Kidney epithelial cell (primary cell): ENCODE data around the gene EXTL1. TPM values are rescaled to one million over a fixed set of nuclear protein-coding genes. Genes with fewer than 3 reads are reported as not detected.

Experiments
- DNase-seq: peaks from one replicate; pipeline ENCODE4 v3.0.0-alpha.2; 2010; ENCODE audit warnings: low read depth
- H3K27me3 ChIP-seq: 2 replicates; pipeline ENCODE4 v1.6.0; 2011; ENCODE audit warnings: low read length; ENCODE audit not compliant: control insufficient read depth, insufficient read depth
- H3K36me3 ChIP-seq: 2 replicates; pipeline ENCODE4 v1.5.1; 2011; ENCODE audit warnings: low read length; ENCODE audit not compliant: control insufficient read depth, insufficient read depth
- H3K4me3 ChIP-seq: 2 replicates; pipeline ENCODE4 v1.5.1; 2011; ENCODE audit warnings: low read depth, mild to moderate bottlenecking, control low read depth, low read length
- total RNA-seq: library from RNA; depleted of rRNA; stranded (reverse); fragments of >200 nt; gene quantifications from 2 replicates; pipeline ENCODE4 v1.2.3, GENCODE V29; 2015
- TF ChIP-seq, protein P1 (sequence below): IDR thresholded peaks from 2 replicates; pipeline ENCODE4 v1.5.1; 2011; ENCODE audit warnings: mild to moderate bottlenecking, moderate library complexity, low read length, control low read depth, inconsistent platforms; ENCODE audit not compliant: insufficient read depth, poor library complexity, severe bottlenecking

The EXTL1 gene
- total RNA-seq, 1 donor from 2014 or later = 1.3 TPM

GRCh38 chr1:25996966-25997827, 24.4 kb upstream of the EXTL1 start:
- H3K36me3 ChIP-seq = no peaks in the 10 kb centered on the region
- TF ChIP-seq, protein P1, sequence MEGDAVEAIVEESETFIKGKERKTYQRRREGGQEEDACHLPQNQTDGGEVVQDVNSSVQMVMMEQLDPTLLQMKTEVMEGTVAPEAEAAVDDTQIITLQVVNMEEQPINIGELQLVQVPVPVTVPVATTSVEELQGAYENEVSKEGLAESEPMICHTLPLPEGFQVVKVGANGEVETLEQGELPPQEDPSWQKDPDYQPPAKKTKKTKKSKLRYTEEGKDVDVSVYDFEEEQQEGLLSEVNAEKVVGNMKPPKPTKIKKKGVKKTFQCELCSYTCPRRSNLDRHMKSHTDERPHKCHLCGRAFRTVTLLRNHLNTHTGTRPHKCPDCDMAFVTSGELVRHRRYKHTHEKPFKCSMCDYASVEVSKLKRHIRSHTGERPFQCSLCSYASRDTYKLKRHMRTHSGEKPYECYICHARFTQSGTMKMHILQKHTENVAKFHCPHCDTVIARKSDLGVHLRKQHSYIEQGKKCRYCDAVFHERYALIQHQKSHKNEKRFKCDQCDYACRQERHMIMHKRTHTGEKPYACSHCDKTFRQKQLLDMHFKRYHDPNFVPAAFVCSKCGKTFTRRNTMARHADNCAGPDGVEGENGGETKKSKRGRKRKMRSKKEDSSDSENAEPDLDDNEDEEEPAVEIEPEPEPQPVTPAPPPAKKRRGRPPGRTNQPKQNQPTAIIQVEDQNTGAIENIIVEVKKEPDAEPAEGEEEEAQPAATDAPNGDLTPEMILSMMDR = no peak
- no peaks in the 10 kb centered on the region for H3K27me3 ChIP-seq
- DNase-seq = no peak
- H3K4me3 ChIP-seq = peak overlapping the region; percentile 82

DNA sequence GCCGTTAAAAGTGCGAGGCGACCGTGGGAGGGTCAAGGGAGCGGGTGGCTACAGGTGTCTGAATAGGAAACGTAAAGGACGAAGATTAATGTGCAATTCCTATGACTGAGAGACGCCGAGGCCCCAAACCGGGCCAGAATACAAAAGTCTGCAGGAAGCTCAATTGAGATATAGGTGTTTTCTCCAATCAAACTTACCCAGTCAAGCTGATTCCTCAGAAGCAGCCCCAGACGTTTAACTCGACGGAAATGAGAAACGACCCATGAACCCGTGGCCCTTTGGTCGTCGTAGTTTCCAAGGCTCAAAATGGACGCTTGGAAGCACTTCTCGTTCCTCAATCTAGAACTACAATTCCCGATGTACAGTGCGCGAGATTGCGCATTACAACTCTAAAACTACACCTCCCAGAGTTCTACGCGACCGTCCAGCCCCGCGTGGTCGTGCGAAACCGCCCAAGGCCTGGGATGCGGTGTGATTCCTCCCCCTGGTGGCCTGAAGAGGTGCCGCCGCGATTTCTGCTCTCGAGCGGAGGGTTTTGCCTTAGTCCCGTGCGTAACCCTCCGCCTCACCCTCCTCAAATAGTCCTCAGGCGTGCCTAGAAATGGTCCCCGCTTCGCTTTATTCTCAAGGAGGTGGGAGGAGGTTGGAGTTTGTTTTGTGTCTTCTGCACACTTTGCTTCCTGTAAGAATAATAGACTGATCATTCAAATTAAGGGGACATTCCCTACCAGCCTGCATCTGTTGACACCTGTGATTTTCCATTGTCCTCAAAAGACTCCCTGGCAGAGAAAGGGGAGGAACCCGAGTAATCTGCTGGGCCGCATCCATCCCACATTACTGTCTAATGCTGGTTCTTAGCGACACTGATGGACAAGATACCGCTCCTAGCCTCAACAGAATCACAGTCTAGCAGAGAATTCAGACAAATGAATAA, 23.5 kb upstream of the EXTL1 start, which contains the start of gene PAFAH2:
Gene PAFAH2 (minus strand): TSS at position 236 of the 934 bp plus-strand sequence. CDS start 7,247 bp downstream, outside the sequence.
- Histone ChIP-seq H3K36me3 (no peaks in the 10 kb centered on the region), H3K27me3 (no peaks in the 10 kb centered on the region), H3K4me3 (peak within 1 kb of the TSS; percentile 82)
- peak; percentile 96 for DNase-seq
- TF ChIP-seq, protein P1 = peak; percentile 98

DNA sequence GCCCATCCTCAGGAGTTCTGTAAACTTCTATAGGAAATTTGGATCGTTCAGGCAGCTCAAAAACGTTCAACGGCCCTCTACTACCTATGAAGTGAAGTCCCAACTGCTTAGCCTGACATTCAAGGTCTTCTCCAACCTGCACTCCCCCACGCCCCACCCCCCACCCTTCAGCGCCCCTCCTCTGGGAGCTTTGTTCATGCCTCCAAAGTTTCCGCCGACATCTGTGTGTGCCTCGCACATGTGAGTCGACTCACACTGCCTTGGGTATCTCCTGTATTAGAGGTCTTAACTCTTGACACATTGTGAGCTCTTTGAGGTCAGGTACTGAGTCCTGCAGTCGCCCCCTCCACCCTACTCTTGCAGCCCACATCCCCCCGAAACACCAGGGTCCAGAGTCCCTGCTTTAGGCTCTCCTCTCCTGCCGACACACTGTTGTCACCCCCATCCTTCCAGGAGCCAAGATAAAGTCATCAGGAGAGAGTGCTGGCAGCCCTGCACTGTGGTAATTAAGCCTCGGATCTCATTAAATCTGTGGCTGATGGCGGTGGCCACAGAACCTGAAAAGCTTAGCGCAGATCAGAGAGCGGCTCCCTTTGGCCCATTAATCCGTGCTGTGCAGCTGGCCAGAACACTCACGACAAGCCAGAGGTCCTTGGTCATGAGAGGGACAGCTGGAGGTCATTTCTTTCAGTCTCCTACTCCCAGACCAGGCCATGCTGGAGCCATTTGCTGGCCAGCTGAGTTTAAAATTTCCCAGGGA, 22.4 kb upstream of the EXTL1 start:
- Histone ChIP-seq H3K4me3 (no peak overlapping the region), H3K36me3 (no peaks in the 10 kb centered on the region), H3K27me3 (no peaks in the 10 kb centered on the region)
- TF ChIP-seq, protein P1 = no peak
- no peak for DNase-seq

DNA sequence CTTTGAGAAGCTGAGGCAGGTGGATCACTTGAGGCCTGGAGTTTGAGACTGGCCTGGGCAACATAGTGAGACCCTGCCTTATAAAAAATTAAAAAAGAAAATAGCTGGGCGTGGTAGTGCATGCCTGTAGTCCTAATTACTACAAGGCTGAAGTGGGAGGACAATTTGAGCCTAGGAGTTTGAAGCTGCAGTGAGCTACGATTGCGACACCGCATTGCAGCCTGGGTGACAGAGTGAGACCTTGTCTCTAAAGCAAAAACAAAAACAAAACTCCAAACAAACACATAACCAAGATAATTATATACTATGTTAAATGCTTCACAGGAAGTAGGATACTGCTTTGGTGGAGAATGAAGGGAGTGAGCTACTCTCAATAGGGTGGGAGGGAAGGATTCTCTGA, 18.3 kb upstream of the EXTL1 start:
- H3K27me3 ChIP-seq = peaks cover 5% of the 10 kb centered on the region

DNA sequence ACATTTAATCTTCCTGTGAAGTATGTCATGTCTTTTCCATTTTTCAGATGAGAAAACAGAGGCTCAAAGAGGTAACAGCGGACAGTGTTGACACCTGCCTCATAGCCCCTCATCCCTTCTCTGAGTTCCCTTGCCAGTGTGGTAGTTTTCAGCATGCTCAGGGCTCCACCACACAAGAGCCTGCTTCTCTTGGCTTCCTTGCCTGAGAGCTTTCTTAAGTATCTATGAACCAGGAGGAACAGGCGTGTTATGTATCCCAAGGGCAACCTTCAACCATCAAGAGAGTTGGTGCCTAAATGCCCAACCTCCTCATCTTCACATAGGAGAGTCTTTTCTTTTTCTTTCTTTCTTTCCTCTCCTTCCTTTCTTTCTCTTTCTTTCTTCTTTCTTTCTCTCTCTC, 17.8 kb upstream of the EXTL1 start:
- DNase-seq = no peak

More for the DNA sequence above, 18.3 kb upstream of the EXTL1 start:
- TF ChIP-seq, protein P1 = no peak
- Histone ChIP-seq H3K36me3 (no peaks in the 10 kb centered on the region), H3K4me3 (no peak overlapping the region)
- DNase-seq = no peak

More for the DNA sequence above, 17.8 kb upstream of the EXTL1 start:
- TF ChIP-seq, protein P1 = no peak
- Histone ChIP-seq H3K27me3 (peaks cover 5% of the 10 kb centered on the region), H3K36me3 (no peaks in the 10 kb centered on the region), H3K4me3 (no peak overlapping the region)
